Upper lobe of left lung (tissue), 6 donors: ENCODE measurements around the gene EXOC3. TPM values are rescaled to one million over a fixed set of nuclear protein-coding genes. Genes with fewer than 3 reads are reported as not detected.
"Not testable (repeated sequence)": the region's sequence is repeated elsewhere in the genome, so short reads cannot be mapped to it uniquely, and the experiment has no call there.

Experiments
- ATAC-seq, 2 donors: fragments of 200-7000 bp; cut with Tn5 transposase; one replicate each; pipeline ENCODE4 v1.9.1; 2022; ENCODE audit warnings: mild to moderate bottlenecking in 2 of 2, moderate library complexity in 2 of 2; ENCODE audit not compliant: low FRiP score in 2 of 2
- DNase-seq, 2 donors: peaks; one replicate each; pipeline ENCODE4 v3.0.0-alpha.2; 2019 to 2020
- H3K27ac ChIP-seq, 4 donors: fragments of 200-600 bp; sonication (generic); one replicate each; pipeline ENCODE4 v1.5.1; 2016 to 2019
- H3K27me3 ChIP-seq, 4 donors: fragments of 200-600 bp; sonication (generic); one replicate each; pipeline ENCODE4 v1.5.1; 2017 to 2019
- H3K36me3 ChIP-seq, 4 donors: fragments of 200-600 bp; sonication (generic); one replicate each; pipeline ENCODE4 v1.5.1; 2016 to 2019
- H3K4me1 ChIP-seq, 4 donors: fragments of 200-600 bp; sonication (generic); one replicate each; pipeline ENCODE4 v1.5.1; 2018 to 2019
- H3K4me3 ChIP-seq, 4 donors: fragments of 200-600 bp; sonication (generic); one replicate each; pipeline ENCODE4 v1.5.1; 2017 to 2019; ENCODE audit warnings: mild to moderate bottlenecking in 2 of 4, moderate library complexity in 1 of 4
- H3K9me3 ChIP-seq, 4 donors: fragments of 200-600 bp; sonication (generic); one replicate each; pipeline ENCODE4 v1.5.1; 2018 to 2019
- EP300 ChIP-seq, 4 donors: sonication (generic); formaldehyde crosslinking; IDR thresholded peaks; one replicate each; pipeline ENCODE4 v1.5.1; 2017; ENCODE audit warnings: antibody characterized with exemption in 4 of 4, control low read depth in 2 of 4
- POLR2A ChIP-seq, 4 donors: fragments of 450-650 bp; IDR thresholded peaks; one replicate each; pipeline ENCODE4 v1.5.1; 2016 to 2017; ENCODE audit warnings: antibody characterized with exemption in 4 of 4, mild to moderate bottlenecking in 2 of 4
- POLR2AphosphoS5 ChIP-seq, 2 donors: sonication (generic); formaldehyde crosslinking; IDR thresholded peaks; one replicate each; pipeline ENCODE4 v1.5.1; 2017; ENCODE audit warnings: antibody characterized with exemption in 2 of 2
- WGBS, 2 donors: methylation state at CpG; one replicate each; pipeline ENCODE4 v1.1.5; 2017 to 2018; 5-methylcytosine and 5-hydroxymethylcytosine counted together
- total RNA-seq, 6 donors: library from RNA; depleted of rRNA in 4 of 6; stranded (reverse); fragments of >200 nt in 4 of 6; gene quantifications; one replicate each; pipeline versions ENCODE4 v1.1.0 to v1.2.1, GENCODE V29; 2016 to 2021
- TF ChIP-seq, protein P1 (sequence below), 6 experiments: fragments of 450-650 bp in 4 of 6; fragments of 200-600 bp in 2 of 6; sonication (generic) in 2 of 6; IDR thresholded peaks; one replicate each; pipeline ENCODE4 v1.5.1; 2016 to 2019; ENCODE audit warnings: antibody characterized with exemption in 6 of 6
- donor health status: DM: no; HTN: no; CAD: no; lungs with moderate emphysema.
- donor health status: DM: no; HTN: yes; CAD: no; lungs with severe emphysema.

The EXOC3 gene
- total RNA-seq, 6 donors from 2014 or later, result 43.6 to 149 (median 64.5) TPM

DNA sequence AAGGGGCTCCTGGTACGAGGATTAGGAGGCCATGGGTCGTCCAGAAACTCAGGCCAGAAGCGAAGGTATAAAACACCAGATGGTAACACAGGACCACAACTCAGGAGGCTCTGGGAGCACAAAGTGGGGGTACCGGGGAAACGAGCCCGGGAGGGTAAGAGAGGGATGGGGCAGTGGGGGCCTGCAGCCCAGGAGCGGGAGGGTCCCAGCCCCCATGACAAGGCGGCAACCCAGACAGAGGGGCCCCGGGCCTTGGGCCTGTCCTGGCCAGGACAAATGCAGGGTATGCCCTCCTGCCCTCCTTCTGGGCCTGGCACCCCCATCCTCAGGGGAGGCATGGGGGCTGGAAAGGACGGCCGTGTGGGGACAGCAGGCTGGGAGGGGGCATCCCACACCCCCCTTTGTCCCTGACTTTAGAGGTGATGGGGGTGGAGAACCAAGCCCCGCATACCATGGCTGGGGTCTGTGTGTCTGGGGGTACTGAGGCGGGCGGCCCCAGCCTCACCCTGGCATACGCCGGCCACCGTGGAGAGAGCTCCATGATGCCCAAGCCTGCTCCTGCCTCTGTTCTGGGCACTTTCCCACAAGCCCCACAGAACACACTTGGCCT lies 47.0 kb upstream of the EXOC3 start:
- H3K9me3 ChIP-seq, result no peaks in the 10 kb centered on the region
- H3K36me3 ChIP-seq, result no peaks in the 10 kb centered on the region
- DNase-seq (no peak), ATAC-seq (peak in 1 of 2 donors; percentile 24)
- H3K4me1 ChIP-seq, result peaks cover 0 to 27% (median 7%) of the 10 kb centered on the region in 4 donors
- H3K4me3 ChIP-seq, result no peak overlapping the region
- peak overlapping the region in 1 of 4 donors; percentile 50 for H3K27ac ChIP-seq
- TF ChIP-seq, protein P1, sequence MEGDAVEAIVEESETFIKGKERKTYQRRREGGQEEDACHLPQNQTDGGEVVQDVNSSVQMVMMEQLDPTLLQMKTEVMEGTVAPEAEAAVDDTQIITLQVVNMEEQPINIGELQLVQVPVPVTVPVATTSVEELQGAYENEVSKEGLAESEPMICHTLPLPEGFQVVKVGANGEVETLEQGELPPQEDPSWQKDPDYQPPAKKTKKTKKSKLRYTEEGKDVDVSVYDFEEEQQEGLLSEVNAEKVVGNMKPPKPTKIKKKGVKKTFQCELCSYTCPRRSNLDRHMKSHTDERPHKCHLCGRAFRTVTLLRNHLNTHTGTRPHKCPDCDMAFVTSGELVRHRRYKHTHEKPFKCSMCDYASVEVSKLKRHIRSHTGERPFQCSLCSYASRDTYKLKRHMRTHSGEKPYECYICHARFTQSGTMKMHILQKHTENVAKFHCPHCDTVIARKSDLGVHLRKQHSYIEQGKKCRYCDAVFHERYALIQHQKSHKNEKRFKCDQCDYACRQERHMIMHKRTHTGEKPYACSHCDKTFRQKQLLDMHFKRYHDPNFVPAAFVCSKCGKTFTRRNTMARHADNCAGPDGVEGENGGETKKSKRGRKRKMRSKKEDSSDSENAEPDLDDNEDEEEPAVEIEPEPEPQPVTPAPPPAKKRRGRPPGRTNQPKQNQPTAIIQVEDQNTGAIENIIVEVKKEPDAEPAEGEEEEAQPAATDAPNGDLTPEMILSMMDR (IDR thresholded peaks at IDR 0.05), result no peak
- TF ChIP-seq POLR2AphosphoS5 (IDR thresholded peaks at IDR 0.05), result no peak
- no peak for TF ChIP-seq POLR2A (IDR thresholded peaks at IDR 0.05)
- no peak for TF ChIP-seq EP300 (IDR thresholded peaks at IDR 0.05)
- no peaks in the 10 kb centered on the region for H3K27me3 ChIP-seq
- 92 to 97% methylated on average over 12 of the region's 17 CpGs for WGBS, 2 donors

DNA sequence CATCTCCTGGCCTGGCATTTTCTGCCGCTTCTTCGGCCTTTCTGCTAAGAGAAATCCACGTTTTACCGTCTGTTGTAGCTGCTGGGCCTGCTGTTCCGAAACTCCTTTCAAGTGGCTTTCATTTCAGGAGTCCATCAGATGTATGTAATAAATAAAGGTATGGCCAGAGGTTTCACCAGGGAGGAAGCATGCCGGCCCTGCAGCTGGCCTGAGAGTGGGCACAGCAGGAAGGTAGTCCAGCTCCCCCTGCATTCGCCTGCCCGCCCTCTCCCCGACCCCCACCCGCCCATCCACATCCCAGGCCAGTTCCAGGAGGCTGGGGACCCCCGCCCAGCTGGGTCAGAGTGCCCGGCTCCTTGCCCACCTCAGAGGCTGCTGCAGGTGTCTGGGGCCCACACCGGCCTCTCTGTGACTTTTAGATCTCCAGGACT lies 46.4 kb upstream of the EXOC3 start:
- Histone ChIP-seq H3K4me1 (peaks cover 0 to 27% (median 7%) of the 10 kb centered on the region in 4 donors), H3K36me3 (no peaks in the 10 kb centered on the region), H3K27me3 (no peaks in the 10 kb centered on the region), H3K9me3 (no peaks in the 10 kb centered on the region), H3K27ac (no peak overlapping the region), H3K4me3 (no peak overlapping the region)
- WGBS, 2 donors, result 93 to 97% methylated on average over 8 to 13 of the region's 13 CpGs
- TF ChIP-seq POLR2A (IDR thresholded peaks at IDR 0.05), result no peak
- TF ChIP-seq, protein P1 (IDR thresholded peaks at IDR 0.05), result no peak
- TF ChIP-seq POLR2AphosphoS5 (IDR thresholded peaks at IDR 0.05), result no peak
- TF ChIP-seq EP300 (IDR thresholded peaks at IDR 0.05), result no peak
- DNase-seq (peak in 1 of 2 donors; percentile 34), ATAC-seq (no peak)

DNA sequence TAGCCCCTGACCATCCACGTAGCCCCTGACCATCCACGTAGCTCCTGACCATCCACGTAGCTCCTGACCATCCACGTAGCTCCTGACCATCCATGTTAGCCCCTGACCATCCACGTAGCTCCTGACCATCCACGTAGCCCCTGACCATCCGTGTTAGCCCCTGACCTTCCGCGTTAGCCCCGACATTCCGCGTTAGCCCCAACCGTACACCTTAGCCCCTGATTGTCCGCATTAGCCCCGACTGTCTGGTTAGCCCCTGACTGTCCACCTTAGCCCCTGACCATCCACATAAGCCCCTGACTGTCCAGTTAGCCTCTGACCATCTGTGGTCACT lies 44.9 kb upstream of the EXOC3 start:
- WGBS, 2 donors, result 94 to 96% methylated on average over 13 to 15 of the region's 15 CpGs
- not testable (repeated sequence) for H3K27me3 ChIP-seq, H3K4me3 ChIP-seq, H3K36me3 ChIP-seq, DNase-seq, ATAC-seq, H3K27ac ChIP-seq, H3K9me3 ChIP-seq
- peaks cover 0 to 27% (median 7%) of the 10 kb centered on the region in 4 donors for H3K4me1 ChIP-seq

DNA sequence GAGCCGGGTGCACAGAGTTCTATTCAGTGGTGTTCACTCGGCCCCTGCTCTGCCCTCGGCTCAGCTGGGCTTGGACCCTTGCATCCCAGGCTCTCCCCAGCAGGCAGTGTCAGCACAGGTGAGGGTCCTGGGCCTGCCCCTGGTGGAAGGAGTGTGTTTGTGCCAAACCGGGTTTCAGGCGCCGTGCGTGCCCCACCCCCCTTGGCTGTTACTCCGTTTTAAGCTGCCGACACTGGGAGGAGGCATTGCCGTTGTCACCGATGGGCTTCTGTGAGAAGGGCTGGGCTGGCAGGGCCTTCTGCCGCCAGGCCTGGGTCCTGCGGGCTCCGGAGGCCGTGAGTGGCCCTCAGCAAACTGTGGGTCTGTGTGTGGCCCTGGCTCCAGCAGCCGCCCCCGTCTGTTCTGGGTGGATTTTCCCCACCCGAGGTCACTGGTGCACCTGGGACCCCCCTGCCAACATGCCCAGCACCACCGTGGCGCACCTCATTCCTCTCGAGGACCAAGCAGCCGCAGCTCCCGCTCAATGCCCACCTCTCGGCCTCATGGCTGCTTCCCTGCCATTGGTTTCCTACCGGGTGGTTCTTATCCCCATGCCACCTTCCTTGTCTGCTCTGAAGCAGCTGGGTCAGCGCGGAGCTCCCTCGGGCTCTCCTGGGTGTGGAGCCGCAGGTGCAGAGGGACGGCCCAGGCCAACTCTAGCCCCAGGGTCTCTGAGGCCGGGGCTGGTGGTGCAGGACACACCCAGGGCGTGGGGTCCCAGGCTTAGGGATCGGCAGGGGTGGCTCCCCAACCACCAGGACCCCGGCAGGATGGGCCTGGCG lies 44.3 kb upstream of the EXOC3 start:
- 88 to 92% methylated on average over 12 to 34 of the region's 35 CpGs for WGBS, 2 donors
- H3K27ac ChIP-seq, result peak overlapping the region in 2 of 4 donors; percentile 58 to 67
- TF ChIP-seq POLR2A (IDR thresholded peaks at IDR 0.05) (no peak), EP300 (IDR thresholded peaks at IDR 0.05) (no peak)
- TF ChIP-seq, protein P1 (IDR thresholded peaks at IDR 0.05), result no peak
- no peaks in the 10 kb centered on the region for H3K9me3 ChIP-seq
- H3K36me3 ChIP-seq, result no peaks in the 10 kb centered on the region
- no peaks in the 10 kb centered on the region for H3K27me3 ChIP-seq
- ATAC-seq (no peak), DNase-seq (no peak)
- peaks cover 0 to 27% (median 7%) of the 10 kb centered on the region in 4 donors for H3K4me1 ChIP-seq
- no peak overlapping the region for H3K4me3 ChIP-seq
